H54 (cell line): ENCODE results near the gene CAPZA3.
A peak's percentile ranks its signal among the peaks of the same experiment; 100 is the strongest.
"Not testable (repeated sequence)": the region's sequence is repeated elsewhere in the genome, so short reads cannot be mapped to it uniquely, and the experiment has no call there.

ENCODE experiments used
- DNase-seq: peaks from one replicate; pipeline ENCODE4 v3.0.0; 2011; ENCODE audit warnings: low spot score, mixed read lengths; ENCODE audit not compliant: insufficient read length
- FAIRE-seq: peaks from 3 replicates; lab custom pipeline; 2011; peaks lifted over from hg19 to GRCh38; lab: Jason Lieb, UNC
- POLR2A ChIP-seq: IDR thresholded peaks from 2 replicates; pipeline ENCODE4 v1.6.1; 2011; ENCODE audit warnings: low read depth, mild to moderate bottlenecking, low read length

CAPZA3 gene

DNA sequence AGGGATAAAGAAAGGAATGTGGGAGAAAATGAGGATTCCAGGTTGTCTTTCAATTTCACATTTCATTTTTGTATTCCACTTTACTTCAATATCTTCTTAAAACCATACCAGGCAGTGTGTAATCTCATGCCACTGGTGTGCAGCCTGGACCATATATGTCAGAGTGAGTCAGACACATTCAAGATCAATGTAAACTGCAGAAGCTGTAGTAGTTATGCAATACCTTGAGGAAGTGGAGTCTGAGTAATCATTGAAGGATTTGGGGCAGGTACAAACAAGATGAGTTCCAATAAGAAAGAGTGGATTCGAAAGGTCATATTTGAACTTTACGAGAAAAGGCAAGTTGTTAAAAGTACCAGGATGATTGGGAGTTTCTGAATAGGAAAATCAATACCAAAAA, 14.2 kb upstream of the CAPZA3 start:
- FAIRE-seq (peak; percentile 96), DNase-seq (no peak)

DNA sequence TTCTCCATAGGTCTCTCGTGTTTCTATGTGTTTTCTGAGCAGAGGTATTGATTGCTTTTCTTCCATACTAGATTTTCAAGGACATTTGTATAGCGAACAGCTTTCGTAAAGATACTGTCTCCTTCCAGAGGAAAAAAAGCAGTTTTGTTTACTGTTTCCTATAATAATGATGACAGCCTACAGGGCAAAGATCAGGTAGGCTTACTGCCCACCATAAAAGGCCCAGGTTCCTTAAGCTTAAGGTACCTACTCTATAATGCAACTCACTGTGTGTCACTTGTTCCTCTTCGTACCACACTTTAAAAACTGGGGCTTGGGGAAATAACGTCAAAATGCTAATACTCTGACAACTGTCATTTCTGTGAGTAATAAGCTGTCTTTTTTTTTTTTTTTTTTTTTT, 6.8 kb upstream of the CAPZA3 start:
- no peak for TF ChIP-seq POLR2A
- FAIRE-seq, result no peak
- no peak for DNase-seq

More for the DNA sequence above, 14.2 kb upstream of the CAPZA3 start:
- TF ChIP-seq POLR2A, result no peak

DNA sequence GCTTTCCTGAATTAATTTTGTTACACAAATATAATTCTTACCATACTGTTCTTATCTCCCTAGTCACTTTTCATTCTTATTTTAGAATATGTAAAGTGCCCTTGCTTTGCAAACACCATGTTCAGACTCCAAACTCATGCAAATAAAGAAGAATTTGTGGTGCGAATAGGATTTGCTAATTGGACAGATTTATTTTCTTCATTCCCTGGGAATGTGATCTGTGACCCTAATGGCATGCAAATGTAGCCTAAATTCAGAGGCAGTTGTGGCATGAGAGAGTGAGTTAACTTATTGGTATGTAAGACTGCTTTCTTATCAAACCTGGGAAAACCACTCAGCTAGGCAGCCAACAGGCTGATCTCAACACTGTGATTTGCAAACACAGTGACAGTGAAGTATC, 10.0 kb downstream of the CAPZA3 start:
- DNase-seq, result peak; percentile 37
- TF ChIP-seq POLR2A, result no peak
- peak; percentile 97 for FAIRE-seq

DNA sequence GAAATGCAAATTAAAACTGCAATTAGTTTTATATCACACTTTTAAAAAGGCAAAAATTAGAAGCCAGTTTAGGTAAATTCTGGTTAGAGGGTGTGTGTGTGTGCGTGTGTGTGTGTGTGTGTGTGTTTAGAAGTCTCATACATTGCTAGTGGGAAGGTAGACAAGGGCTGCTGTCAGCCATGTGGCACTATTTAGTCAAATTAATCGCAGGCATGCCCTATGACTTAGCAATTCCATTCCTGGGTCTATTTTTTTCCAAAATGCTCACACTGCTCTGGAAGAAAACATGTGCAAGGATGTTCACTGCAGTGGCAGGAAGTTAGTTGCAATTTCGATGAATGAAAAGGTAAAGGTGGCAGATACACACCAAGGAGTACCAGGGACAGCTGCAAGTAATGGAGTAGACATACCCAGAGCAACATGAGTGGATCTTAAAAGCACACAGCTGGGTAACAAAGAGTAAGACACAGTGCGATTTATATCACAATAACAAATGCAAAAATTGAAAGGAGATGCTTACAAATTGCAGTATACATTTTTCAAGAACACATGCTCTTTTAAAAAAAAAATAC, 11.6 kb downstream of the CAPZA3 start:
- no peak for FAIRE-seq
- DNase-seq, result no peak
- no peak for TF ChIP-seq POLR2A

DNA sequence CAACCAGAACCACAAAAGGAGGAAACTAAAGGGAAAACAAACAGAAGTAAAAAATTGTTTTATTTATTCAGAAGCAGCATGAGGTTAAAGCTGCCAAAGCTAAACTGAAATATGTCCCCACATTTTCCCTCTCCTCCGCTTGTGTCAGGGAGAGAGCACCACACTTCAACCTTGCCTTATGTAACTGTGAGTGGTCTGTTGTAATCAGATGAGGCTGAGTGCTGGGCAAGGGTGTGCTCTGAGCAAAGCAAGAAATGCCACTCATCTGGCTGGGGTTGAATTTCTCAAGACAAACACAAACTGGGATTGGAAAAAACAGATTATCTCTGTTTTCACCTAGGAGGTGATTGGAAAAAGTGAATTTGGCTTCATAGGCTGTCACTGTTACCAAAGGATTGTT, 12.2 kb downstream of the CAPZA3 start:
- TF ChIP-seq POLR2A, result no peak
- FAIRE-seq (no peak), DNase-seq (no peak)

DNA sequence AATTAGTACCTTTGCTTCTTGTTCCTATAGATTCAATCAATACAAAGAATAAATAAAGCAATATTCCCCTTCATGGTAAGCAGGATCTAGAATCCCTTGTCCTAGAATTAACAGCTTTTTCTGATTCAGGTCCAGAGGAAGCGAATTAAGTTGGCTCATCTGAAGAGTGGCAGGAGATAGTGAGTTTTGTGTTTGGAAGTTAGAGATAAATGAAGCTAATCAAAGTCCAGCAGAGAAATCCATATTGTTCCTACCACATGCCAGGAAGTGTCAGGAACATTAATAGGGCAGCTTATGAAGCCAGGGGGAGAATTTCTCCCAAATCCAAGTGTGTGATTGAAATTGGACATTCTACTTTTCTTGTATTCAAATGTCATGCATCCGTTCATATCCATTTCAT, 13.9 kb downstream of the CAPZA3 start:
- DNase-seq, result no peak
- FAIRE-seq, result no peak
- no peak for TF ChIP-seq POLR2A

DNA sequence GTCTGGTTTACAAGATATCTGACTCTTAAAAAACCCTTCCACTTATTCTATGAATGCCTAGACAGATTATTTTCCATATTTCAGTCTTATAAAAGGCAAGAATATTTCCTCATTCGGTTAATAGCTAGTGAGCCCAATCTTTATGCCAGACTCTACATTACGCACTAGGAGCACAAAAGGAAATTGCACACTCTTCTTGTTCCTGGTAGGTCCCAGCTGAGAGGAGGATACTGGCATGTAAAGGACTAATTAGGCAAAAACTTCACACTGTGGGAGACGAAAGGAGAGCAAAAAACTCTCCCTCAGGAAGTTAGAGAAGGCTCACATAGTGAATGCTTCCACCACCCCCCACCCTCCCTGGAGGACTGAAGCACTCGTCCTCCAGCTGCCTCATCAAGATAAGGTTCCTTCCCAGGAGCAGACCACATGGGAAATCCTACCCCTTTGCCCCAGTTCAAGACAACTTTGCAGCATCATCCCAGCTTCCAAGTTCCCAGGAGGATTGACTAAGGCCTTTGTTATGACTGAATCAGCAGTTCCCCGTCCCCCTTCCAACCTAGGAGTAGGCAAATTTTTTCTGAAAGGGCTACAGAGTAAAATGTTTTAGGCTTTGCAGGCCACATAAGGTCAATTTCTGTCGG, 14.5 kb downstream of the CAPZA3 start:
- DNase-seq (no peak), FAIRE-seq (peak; percentile 87)
- no peak for TF ChIP-seq POLR2A

DNA sequence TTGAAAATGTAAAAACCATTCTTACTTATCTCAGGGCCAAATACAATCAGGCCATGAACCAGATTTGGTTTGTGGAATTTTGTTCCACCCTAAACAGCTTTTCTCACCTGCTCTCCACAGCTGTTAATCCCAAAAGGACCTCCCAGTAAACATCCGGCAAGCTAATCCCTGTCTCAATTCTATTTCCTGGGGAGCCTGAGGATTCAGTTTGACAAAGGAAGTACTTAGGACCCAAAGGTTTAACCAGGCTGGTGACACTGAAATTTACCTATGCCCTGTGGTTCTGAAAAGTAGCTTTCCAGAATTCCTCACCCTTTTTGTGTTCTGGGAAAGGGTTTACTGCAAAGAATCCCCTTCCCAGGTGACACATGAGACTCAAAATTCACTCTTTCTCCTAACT, 15.0 kb downstream of the CAPZA3 start:
- no peak for TF ChIP-seq POLR2A
- FAIRE-seq (no peak), DNase-seq (no peak)

DNA sequence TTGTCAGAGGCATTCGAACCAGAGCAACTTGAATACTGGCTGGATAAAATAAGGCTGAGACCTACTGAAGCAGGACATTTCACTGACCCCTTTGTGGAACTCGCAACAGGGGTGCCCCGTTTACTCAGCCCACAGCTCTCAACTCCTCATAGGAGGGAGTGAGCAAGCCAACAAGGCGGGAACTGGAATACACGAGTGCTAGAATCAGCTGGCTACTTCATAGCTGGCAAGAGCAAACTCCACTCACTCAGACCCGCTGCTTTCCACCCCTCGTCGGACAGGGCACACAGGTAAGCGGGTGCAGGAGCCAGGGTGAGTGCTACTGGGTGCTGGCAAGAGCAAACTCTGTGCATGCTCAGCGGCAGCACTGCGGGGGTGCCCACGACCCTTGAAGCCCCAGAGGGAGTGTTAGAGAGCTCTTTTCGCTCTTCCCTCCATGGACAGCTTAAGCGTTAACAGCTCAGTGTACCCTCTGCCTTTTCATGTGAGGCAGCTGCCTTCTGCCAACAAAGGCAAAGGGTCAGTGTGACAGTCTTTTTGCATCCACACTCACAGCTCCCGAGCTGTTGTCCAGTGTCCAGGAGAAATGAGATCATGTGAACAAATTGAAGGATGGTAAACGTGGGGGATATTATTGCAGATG, 15.7 kb downstream of the CAPZA3 start:
- FAIRE-seq, result no peak
- DNase-seq, result no peak
- no peak for TF ChIP-seq POLR2A

DNA sequence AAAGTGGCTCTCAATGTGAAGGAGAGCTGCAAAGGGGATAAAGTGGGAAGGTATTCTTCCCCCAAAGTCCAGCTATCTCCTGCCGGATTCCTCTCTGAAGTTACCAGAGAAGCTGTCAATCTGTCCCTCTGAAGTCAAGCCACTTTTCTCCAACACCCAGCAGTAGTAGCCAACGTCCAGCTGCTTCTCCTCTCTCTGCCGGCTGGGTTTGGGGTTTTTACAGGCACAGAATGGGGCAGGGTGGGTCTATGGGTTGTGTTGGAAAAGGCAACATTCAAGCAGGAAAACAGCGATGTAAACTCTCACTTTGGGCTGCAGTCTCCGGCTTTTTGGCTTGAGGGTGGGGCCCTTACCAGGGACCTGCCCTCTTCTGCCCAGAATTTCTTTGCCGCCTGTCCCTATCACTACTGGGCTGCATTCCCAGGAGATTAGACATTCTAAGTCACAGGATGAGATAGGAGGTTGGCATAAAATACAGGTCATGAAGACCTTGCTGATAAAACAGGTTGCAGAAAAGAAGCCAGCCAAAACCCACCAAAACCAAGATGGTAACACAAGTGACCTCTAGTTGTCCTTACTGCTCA, 16.3 kb downstream of the CAPZA3 start:
- FAIRE-seq, result no peak
- TF ChIP-seq POLR2A, result no peak

DNA sequence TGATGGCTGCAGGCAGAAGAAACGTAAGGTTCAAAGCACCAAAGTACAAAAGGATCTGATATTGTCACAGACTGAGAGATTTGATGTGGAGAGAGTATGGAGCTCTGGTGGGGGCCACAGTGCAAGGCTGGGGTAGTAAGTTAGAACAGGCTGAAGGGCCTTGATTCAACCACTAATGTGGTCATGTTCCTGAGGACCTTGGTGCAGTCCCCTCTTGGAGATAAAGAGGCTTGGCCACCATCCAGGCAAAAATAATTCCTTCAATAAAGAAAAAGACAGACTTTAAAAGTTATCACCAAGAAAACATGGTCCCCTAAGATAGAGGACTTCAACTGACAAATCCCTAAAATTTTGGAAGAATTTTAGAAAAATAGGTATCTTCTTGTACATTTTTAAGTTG, 17.4 kb downstream of the CAPZA3 start:
- DNase-seq (no peak), FAIRE-seq (no peak)
- no peak for TF ChIP-seq POLR2A

More for the DNA sequence above, 16.3 kb downstream of the CAPZA3 start:
- no peak for DNase-seq

DNA sequence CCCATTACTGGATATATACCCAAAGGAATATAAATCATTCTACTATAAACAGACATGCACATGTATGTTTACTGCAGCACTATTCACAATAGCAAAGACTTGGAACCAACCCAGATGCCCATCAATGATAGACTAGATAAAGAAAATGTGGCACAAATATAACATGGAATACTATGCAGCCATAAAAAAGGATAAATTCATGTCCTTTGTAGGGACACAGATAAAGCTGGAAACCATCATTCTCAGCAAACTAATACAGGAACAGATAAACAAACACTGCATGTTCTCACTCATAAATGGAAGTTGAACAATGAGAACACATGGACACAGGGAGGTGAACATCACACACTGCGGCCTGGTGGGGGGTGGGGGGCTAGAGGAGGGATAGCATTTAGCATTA, 28.6 kb downstream of the CAPZA3 start:
- not testable (repeated sequence) for DNase-seq, FAIRE-seq

DNA sequence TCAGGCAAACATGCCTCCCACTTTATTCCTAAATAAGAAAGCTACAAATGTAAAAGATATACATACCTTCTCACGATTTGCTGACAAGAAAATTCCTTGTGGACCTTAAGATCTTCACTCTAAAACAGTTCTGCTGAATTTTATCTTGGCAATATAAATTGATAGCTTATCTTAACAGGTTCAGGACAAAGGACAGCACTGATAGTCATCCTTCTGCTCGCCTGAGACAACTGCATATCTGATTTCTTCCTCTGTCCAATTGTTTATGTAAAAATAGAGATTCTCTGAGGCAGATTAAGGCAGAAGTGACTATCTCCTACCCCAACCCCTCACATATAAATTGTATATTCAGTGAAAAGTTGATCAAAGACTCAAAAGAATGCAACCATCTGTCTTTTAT, 44.9 kb downstream of the CAPZA3 start:
- FAIRE-seq, result no peak
- no peak for DNase-seq

DNA sequence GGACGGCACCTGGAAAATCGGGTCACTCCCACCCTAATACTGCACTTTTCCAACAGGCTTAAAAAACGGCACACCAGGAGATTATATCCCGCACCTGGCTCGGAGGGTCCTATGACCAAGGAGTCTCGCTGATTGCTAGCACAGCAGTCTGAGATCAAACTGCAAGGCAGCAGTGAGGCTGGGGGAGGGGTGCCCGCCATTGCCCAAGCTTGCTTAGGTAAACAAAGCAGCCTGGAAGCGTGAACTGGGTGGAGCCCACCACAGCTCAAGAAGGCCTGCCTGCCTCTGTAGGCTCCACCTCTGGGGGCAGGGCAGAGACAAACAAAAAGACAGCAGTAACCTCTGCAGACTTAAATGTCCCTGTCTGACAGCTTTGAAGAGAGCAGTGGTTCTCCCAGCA, 47.5 kb downstream of the CAPZA3 start:
- DNase-seq, FAIRE-seq: not testable (repeated sequence)

More for the DNA sequence above, 44.9 kb downstream of the CAPZA3 start:
- TF ChIP-seq POLR2A, result no peak
